Stomach (tissue), 4 donors: ENCODE measurements around the gene SORCS3.

Source experiments
- POLR2A ChIP-seq, 4 donors: fragments of 450-650 bp; IDR thresholded peaks; one replicate each; pipeline ENCODE4 v1.6.1; 2016; ENCODE audit warnings: antibody characterized with exemption in 4 of 4, control low read depth in 2 of 4, mild to moderate bottlenecking in 1 of 4, moderate library complexity in 1 of 4
- TF ChIP-seq, protein P1 (sequence below), 7 experiments: fragments of 450-650 bp in 4 of 7; fragments of 200-600 bp in 3 of 7; sonication (generic) in 3 of 7; IDR thresholded peaks; one replicate each; pipeline ENCODE4 v1.5.1; 2016 to 2019; ENCODE audit warnings: antibody characterized with exemption in 7 of 7, control low read depth in 2 of 7, mild to moderate bottlenecking in 1 of 7

DNA sequence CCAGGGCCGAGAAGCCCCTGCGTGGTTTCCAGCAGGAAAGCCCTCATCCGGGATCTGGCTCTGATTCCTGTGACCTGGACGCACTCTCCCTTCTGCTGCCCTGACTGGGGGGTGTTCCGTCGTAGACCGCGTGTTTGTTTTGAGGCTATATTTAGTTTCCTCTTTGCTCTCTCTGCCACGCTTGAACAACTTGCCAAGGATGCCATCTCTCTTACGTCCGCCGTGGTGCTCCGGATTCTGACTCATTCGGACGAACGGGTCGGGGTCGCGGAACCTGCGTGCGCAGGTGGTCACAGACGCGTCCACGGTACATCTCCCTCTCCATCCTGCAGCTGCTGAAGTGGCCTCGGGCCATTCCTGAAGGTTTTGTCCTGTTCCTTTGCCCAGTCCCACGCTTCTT is 10.4 kb upstream of the SORCS3 start:
- TF ChIP-seq, protein P1, sequence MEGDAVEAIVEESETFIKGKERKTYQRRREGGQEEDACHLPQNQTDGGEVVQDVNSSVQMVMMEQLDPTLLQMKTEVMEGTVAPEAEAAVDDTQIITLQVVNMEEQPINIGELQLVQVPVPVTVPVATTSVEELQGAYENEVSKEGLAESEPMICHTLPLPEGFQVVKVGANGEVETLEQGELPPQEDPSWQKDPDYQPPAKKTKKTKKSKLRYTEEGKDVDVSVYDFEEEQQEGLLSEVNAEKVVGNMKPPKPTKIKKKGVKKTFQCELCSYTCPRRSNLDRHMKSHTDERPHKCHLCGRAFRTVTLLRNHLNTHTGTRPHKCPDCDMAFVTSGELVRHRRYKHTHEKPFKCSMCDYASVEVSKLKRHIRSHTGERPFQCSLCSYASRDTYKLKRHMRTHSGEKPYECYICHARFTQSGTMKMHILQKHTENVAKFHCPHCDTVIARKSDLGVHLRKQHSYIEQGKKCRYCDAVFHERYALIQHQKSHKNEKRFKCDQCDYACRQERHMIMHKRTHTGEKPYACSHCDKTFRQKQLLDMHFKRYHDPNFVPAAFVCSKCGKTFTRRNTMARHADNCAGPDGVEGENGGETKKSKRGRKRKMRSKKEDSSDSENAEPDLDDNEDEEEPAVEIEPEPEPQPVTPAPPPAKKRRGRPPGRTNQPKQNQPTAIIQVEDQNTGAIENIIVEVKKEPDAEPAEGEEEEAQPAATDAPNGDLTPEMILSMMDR (IDR thresholded peaks at IDR 0.05) = no peak
- no peak for TF ChIP-seq POLR2A (IDR thresholded peaks at IDR 0.05)
